Tibial artery (tissue), 4 donors: ENCODE results near the gene YARS1.

Experiments
- DNase-seq, 2 donors: peaks; one replicate each; pipeline ENCODE4 v3.0.0-alpha.2; 2019
- H3K27ac ChIP-seq, 2 donors: fragments of 200-600 bp; sonication (generic) in 1 of 2; 1 replicate in 1 of 2; 2 replicates in 1 of 2; pipeline ENCODE4 v1.5.1; 2018 to 2019; ENCODE audit warnings: mild to moderate bottlenecking in 1 of 2
- H3K27me3 ChIP-seq, 2 donors: fragments of 200-600 bp; sonication (generic) in 1 of 2; one replicate each; pipeline versions ENCODE4 v1.5.1 to v1.6.0; 2016 to 2019
- H3K36me3 ChIP-seq, 3 donors: fragments of 200-600 bp; sonication (generic) in 2 of 3; one replicate each; pipeline ENCODE4 v1.5.1; 2016 to 2019; ENCODE audit warnings: mild to moderate bottlenecking in 2 of 3
- H3K4me1 ChIP-seq, 4 donors: fragments of 200-600 bp; sonication (generic) in 2 of 4; 1 replicate in 3 of 4; 2 replicates in 1 of 4; pipeline ENCODE4 v1.5.1; 2016 to 2019
- H3K4me3 ChIP-seq, 2 donors: fragments of 200-600 bp; sonication (generic) in 1 of 2; 1 replicate in 1 of 2; 2 replicates in 1 of 2; pipeline ENCODE4 v1.5.1; 2018 to 2019; ENCODE audit warnings: mild to moderate bottlenecking in 2 of 2
- H3K9me3 ChIP-seq, 3 donors: fragments of 200-600 bp; sonication (generic) in 1 of 3; one replicate each; pipeline ENCODE4 v1.5.1; 2016 to 2019
- CTCF ChIP-seq, 2 experiments: fragments of 200-600 bp in 1 of 2; fragments of 450-650 bp in 1 of 2; IDR thresholded peaks; one replicate each; pipeline ENCODE4 v1.5.1; 2017 to 2019; ENCODE audit warnings: antibody characterized with exemption in 2 of 2, mild to moderate bottlenecking in 1 of 2, moderate library complexity in 1 of 2
- intact Hi-C: fragments of 100-400 bp; cut with DNase I; formaldehyde crosslinking; loops from one replicate; pipeline ENCODE4 v1.15.0; 2023; ENCODE audit warnings: low total_unique reads

YARS1 gene

GRCh38 chr1:32761936-32762335 lies 55.2 kb downstream of the YARS1 start:
- H3K36me3 ChIP-seq = no peaks in the 10 kb centered on the region
- H3K4me3 ChIP-seq = no peak overlapping the region
- H3K9me3 ChIP-seq = no peaks in the 10 kb centered on the region
- TF ChIP-seq CTCF (IDR thresholded peaks at IDR 0.05) = no peak
- H3K27me3 ChIP-seq = no peaks in the 10 kb centered on the region
- no peak for DNase-seq
- peaks cover 0 to 58% (median 15%) of the 10 kb centered on the region in 4 donors for H3K4me1 ChIP-seq
- intact Hi-C loops = no loop called here
- peak overlapping the region; percentile 2 to 7 for H3K27ac ChIP-seq

GRCh38 chr1:32761253-32761877 lies 55.8 kb downstream of the YARS1 start:
- intact Hi-C loops = no loop called here
- no peak overlapping the region for H3K4me3 ChIP-seq
- peaks cover 0 to 52% (median 15%) of the 10 kb centered on the region in 4 donors for H3K4me1 ChIP-seq
- peak overlapping the region; percentile 2 to 7 for H3K27ac ChIP-seq
- no peaks in the 10 kb centered on the region for H3K27me3 ChIP-seq
- DNase-seq = peak in 1 of 2 donors; percentile 78
- H3K9me3 ChIP-seq = no peaks in the 10 kb centered on the region
- no peak for TF ChIP-seq CTCF (IDR thresholded peaks at IDR 0.05)
- no peaks in the 10 kb centered on the region for H3K36me3 ChIP-seq

GRCh38 chr1:32759997-32760623 lies 57.0 kb downstream of the YARS1 start:
- no peak overlapping the region for H3K27ac ChIP-seq
- intact Hi-C loops = no loop called here
- H3K4me3 ChIP-seq = no peak overlapping the region
- H3K36me3 ChIP-seq = no peaks in the 10 kb centered on the region
- peaks cover 0 to 42% (median 17%) of the 10 kb centered on the region in 4 donors for H3K4me1 ChIP-seq
- no peak for DNase-seq
- no peak for TF ChIP-seq CTCF (IDR thresholded peaks at IDR 0.05)
- no peaks in the 10 kb centered on the region for H3K9me3 ChIP-seq
- no peaks in the 10 kb centered on the region for H3K27me3 ChIP-seq

GRCh38 chr1:32759521-32759981 lies 57.6 kb downstream of the YARS1 start:
- TF ChIP-seq CTCF (IDR thresholded peaks at IDR 0.05) = no peak
- Histone ChIP-seq H3K4me1 (peaks cover 0 to 38% (median 22%) of the 10 kb centered on the region in 4 donors), H3K27me3 (no peaks in the 10 kb centered on the region), H3K9me3 (no peaks in the 10 kb centered on the region), H3K36me3 (no peaks in the 10 kb centered on the region), H3K4me3 (no peak overlapping the region), H3K27ac (no peak overlapping the region)
- DNase-seq = no peak
- intact Hi-C loops = no loop called here

GRCh38 chr1:32758795-32759430 lies 58.2 kb downstream of the YARS1 start:
- Histone ChIP-seq H3K36me3 (no peaks in the 10 kb centered on the region), H3K9me3 (no peaks in the 10 kb centered on the region), H3K27ac (no peak overlapping the region), H3K4me1 (peaks cover 0 to 43% (median 28%) of the 10 kb centered on the region in 4 donors), H3K27me3 (no peaks in the 10 kb centered on the region), H3K4me3 (no peak overlapping the region)
- intact Hi-C loops = no loop called here
- no peak for TF ChIP-seq CTCF (IDR thresholded peaks at IDR 0.05)
- DNase-seq = no peak
